NCI-H1417 (cell line): ENCODE results near the gene GPSM3.
"Not testable (repeated sequence)": the region's sequence is repeated elsewhere in the genome, so short reads cannot be mapped to it uniquely, and the experiment has no call there.

Source experiments
- DNase-seq, 3 experiments: peaks; one replicate each; lab custom pipeline; 2025; lab: John Stamatoyannopoulos, UW

Gene GPSM3

GRCh38 chr6:32151181-32151862 is 41.1 kb downstream of the GPSM3 start:
- no peak for DNase-seq

- DNase-seq: no peak
Observed at GRCh38 chr6:32149932-32150870, 42.2 kb downstream of the GPSM3 start.

GRCh38 chr6:32149092-32149755 is 43.2 kb downstream of the GPSM3 start:
- DNase-seq: no peak

- peak in 1 of 3 experiments; percentile 18 for DNase-seq
Observed at GRCh38 chr6:32148289-32149091, 44.0 kb downstream of the GPSM3 start.

- no peak for DNase-seq
Observed at GRCh38 chr6:32147401-32148132, 44.9 kb downstream of the GPSM3 start.

- no peak for DNase-seq
Observed at GRCh38 chr6:32146687-32147086, 45.8 kb downstream of the GPSM3 start.

- DNase-seq: no peak
Observed at GRCh38 chr6:32146287-32146686, 46.2 kb downstream of the GPSM3 start.

- DNase-seq: not testable (repeated sequence)
Observed at GRCh38 chr6:32144238-32144637, 48.2 kb downstream of the GPSM3 start.
